ENCODE data around the gene MYO3B.
"Not testable (repeated sequence)": the region's sequence is repeated elsewhere in the genome, so short reads cannot be mapped to it uniquely, and the experiment has no call there.

MYO3B gene

DNA sequence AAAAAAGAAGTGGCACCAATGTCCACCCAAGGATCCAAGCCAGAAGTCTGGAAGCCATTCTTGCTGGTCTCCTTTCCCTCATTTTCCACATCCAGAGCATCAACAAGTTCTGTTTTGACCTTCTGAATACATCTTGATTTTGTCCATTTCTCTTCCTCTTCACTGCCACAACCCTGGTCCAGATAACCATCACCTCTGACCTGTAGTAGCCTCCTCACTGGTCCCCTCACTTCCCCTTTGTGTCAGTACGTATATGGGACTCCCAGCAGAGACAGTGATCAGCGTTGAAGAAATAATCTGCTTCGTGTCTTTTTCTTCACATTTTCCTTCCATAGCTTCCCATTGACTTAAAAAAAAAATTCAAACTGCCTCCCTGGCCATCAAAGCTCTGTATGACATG, 427.9 kb downstream of the MYO3B start:
- Histone ChIP-seq H3K79me2 (ENCODE audit: control insufficient read depth, low read length) (no peaks in the 10 kb centered on the region), H3K4me1 (ENCODE audit: control insufficient read depth, low read length) (no peaks in the 10 kb centered on the region), H4K20me1 (ENCODE audit: control insufficient read depth, insufficient read depth, low read depth, low read length) (no peaks in the 10 kb centered on the region), H3F3A (ENCODE audit: control insufficient read depth, insufficient read depth) (no peaks in the 10 kb centered on the region), H3K27ac (ENCODE audit: low read depth, low read length) (no peak overlapping the region), H3K36me3 (ENCODE audit: control insufficient read depth, low read length) (no peaks in the 10 kb centered on the region), H3K9me2 (replicated peaks; ENCODE audit: control insufficient read depth, low read length) (no peaks in the 10 kb centered on the region), H3K4me3 (ENCODE audit: low read length) (no peak overlapping the region), H3K27me3 (ENCODE audit: control insufficient read depth, low read length) (0 out of 2 replicates have a peak, but pooled peaks cover 2% of the 10 kb centered on the region), H3K4me2 (ENCODE audit: low read length) (no peak overlapping the region), H3K9me3 (ENCODE audit: control insufficient read depth, insufficient read depth, low read length) (no peaks in the 10 kb centered on the region)
- TF ChIP-seq, protein P1, sequence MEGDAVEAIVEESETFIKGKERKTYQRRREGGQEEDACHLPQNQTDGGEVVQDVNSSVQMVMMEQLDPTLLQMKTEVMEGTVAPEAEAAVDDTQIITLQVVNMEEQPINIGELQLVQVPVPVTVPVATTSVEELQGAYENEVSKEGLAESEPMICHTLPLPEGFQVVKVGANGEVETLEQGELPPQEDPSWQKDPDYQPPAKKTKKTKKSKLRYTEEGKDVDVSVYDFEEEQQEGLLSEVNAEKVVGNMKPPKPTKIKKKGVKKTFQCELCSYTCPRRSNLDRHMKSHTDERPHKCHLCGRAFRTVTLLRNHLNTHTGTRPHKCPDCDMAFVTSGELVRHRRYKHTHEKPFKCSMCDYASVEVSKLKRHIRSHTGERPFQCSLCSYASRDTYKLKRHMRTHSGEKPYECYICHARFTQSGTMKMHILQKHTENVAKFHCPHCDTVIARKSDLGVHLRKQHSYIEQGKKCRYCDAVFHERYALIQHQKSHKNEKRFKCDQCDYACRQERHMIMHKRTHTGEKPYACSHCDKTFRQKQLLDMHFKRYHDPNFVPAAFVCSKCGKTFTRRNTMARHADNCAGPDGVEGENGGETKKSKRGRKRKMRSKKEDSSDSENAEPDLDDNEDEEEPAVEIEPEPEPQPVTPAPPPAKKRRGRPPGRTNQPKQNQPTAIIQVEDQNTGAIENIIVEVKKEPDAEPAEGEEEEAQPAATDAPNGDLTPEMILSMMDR (IDR thresholded peaks at IDR 0.05; ENCODE audit: low read depth, low read length, poor library complexity, severe bottlenecking): no peak
- no peak for TF ChIP-seq EZH2phosphoT487 (IDR thresholded peaks at IDR 0.05; ENCODE audit: borderline replicate concordance, low read length)

DNA sequence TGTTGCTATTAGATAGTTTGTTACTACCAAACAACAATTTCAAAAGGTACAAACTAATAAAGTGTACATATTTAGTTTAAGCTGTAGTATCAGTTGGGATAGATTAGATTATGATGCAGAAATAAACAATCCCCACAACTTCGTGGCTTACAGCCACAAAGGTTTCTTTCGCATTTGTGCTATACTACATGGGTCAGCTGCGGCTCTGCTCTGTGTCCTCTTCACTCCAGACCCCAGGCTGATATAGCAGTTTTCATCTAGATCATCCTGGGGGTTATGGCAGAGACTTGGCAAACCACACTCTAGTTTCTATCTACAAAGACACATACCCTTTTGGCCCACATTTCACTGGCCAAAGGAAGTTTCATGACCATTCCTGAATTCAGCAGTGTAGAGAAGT, 429.2 kb downstream of the MYO3B start:
- Histone ChIP-seq H3K27ac (ENCODE audit: low read depth, low read length) (no peak overlapping the region), H4K20me1 (ENCODE audit: control insufficient read depth, insufficient read depth, low read depth, low read length) (no peaks in the 10 kb centered on the region), H3K9me2 (replicated peaks; ENCODE audit: control insufficient read depth, low read length) (no peaks in the 10 kb centered on the region), H3K27me3 (ENCODE audit: control insufficient read depth, low read length) (0 out of 2 replicates have a peak, but pooled peaks cover 2% of the 10 kb centered on the region), H3K4me3 (ENCODE audit: low read length) (no peak overlapping the region), H3K9me3 (ENCODE audit: control insufficient read depth, insufficient read depth, low read length) (no peaks in the 10 kb centered on the region), H3K79me2 (ENCODE audit: control insufficient read depth, low read length) (no peaks in the 10 kb centered on the region), H3K36me3 (ENCODE audit: control insufficient read depth, low read length) (no peaks in the 10 kb centered on the region), H3K4me1 (ENCODE audit: control insufficient read depth, low read length) (no peaks in the 10 kb centered on the region), H3K4me2 (ENCODE audit: low read length) (no peak overlapping the region), H3F3A (ENCODE audit: control insufficient read depth, insufficient read depth) (no peaks in the 10 kb centered on the region)
- TF ChIP-seq, protein P1 (IDR thresholded peaks at IDR 0.05; ENCODE audit: low read depth, low read length, poor library complexity, severe bottlenecking): no peak
- TF ChIP-seq EZH2phosphoT487 (IDR thresholded peaks at IDR 0.05; ENCODE audit: borderline replicate concordance, low read length): no peak

DNA sequence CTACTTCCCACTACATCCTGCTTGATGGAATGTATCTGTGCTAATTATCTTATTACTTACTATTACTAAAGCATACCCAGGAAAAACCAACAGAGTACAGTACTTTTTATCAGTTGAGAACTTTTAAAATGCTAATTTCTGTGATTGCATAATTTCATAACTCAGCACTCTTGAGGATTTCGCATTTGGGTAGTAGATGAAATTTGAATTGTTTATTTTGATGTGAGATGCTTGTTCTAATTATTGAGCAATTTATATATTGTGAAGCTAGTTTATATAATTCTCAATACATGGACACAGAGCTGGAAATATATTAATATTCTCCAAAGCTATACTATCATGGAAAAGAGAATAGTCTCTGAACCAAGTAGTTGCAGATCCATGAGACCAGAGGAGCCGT, 432.7 kb downstream of the MYO3B start:
- Histone ChIP-seq H3K79me2 (ENCODE audit: control insufficient read depth, low read length) (no peaks in the 10 kb centered on the region), H3F3A (ENCODE audit: control insufficient read depth, insufficient read depth) (no peaks in the 10 kb centered on the region), H3K4me2 (ENCODE audit: low read length) (no peak overlapping the region), H3K27me3 (ENCODE audit: control insufficient read depth, low read length) (no peaks in the 10 kb centered on the region), H3K27ac (ENCODE audit: low read depth, low read length) (no peak overlapping the region), H3K36me3 (ENCODE audit: control insufficient read depth, low read length) (no peaks in the 10 kb centered on the region), H3K4me3 (ENCODE audit: low read length) (no peak overlapping the region), H3K9me3 (ENCODE audit: control insufficient read depth, insufficient read depth, low read length) (no peaks in the 10 kb centered on the region), H3K4me1 (ENCODE audit: control insufficient read depth, low read length) (no peaks in the 10 kb centered on the region), H4K20me1 (ENCODE audit: control insufficient read depth, insufficient read depth, low read depth, low read length) (no peaks in the 10 kb centered on the region), H3K9me2 (replicated peaks; ENCODE audit: control insufficient read depth, low read length) (no peaks in the 10 kb centered on the region)
- no peak for TF ChIP-seq EZH2phosphoT487 (IDR thresholded peaks at IDR 0.05; ENCODE audit: borderline replicate concordance, low read length)
- TF ChIP-seq, protein P1 (IDR thresholded peaks at IDR 0.05; ENCODE audit: low read depth, low read length, poor library complexity, severe bottlenecking): no peak

DNA sequence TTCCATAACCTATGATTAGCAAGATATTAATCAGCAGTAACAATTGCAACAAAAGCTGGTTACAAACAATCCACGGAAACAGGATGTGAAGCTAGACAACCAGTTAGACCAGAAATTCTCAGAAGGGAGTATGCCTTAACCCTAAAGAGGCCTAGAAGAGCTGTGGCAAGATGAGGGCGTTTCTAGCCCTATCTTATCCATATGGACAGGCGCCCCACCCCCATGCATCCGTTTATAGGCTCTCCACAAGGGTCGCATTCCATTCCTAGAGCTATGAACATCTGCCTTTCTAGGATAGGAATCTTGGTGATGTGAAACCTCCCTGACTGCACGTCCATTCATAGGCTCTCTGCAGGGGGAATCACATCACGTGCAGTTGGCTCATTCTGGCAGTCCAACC, 441.0 kb downstream of the MYO3B start:
- H3K9me2 ChIP-seq (replicated peaks; ENCODE audit: control insufficient read depth, low read length); H3K27ac ChIP-seq (ENCODE audit: low read depth, low read length): not testable (repeated sequence)

DNA sequence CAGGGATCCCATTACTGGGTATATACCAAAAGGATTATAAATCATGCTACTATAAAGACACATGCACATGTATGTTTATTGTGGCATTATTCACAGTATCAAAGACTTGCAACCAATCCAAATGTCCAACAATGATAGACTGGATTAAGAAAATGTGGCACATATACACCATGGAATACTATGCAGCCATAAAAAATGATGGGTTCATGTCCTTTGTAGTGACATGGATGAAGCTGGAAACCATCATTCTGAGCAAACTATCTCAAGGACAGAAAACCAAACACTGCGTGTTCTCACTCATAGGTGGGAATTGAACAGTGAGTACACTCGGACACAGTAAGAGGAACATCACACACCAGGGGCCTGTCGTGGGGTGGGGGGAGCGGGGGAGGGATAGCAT, 457.1 kb downstream of the MYO3B start:
- not testable (repeated sequence) for H3K9me3 ChIP-seq (ENCODE audit: control insufficient read depth, insufficient read depth, low read length); H3K27me3 ChIP-seq (ENCODE audit: control insufficient read depth, low read length); H4K20me1 ChIP-seq (ENCODE audit: control insufficient read depth, insufficient read depth, low read depth, low read length); H3F3A ChIP-seq (ENCODE audit: control insufficient read depth, insufficient read depth); H3K27ac ChIP-seq (ENCODE audit: low read depth, low read length); H3K36me3 ChIP-seq (ENCODE audit: control insufficient read depth, low read length); H3K4me1 ChIP-seq (ENCODE audit: control insufficient read depth, low read length); H3K9me2 ChIP-seq (replicated peaks; ENCODE audit: control insufficient read depth, low read length); H3K4me3 ChIP-seq (ENCODE audit: low read length); H3K4me2 ChIP-seq (ENCODE audit: low read length); H3K79me2 ChIP-seq (ENCODE audit: control insufficient read depth, low read length)

More for the DNA sequence above, 441.0 kb downstream of the MYO3B start:
- not testable (repeated sequence) for H3K9me3 ChIP-seq (ENCODE audit: control insufficient read depth, insufficient read depth, low read length); H3K4me3 ChIP-seq (ENCODE audit: low read length); H3K4me2 ChIP-seq (ENCODE audit: low read length); H3F3A ChIP-seq (ENCODE audit: control insufficient read depth, insufficient read depth); H4K20me1 ChIP-seq (ENCODE audit: control insufficient read depth, insufficient read depth, low read depth, low read length); H3K27me3 ChIP-seq (ENCODE audit: control insufficient read depth, low read length); H3K4me1 ChIP-seq (ENCODE audit: control insufficient read depth, low read length); H3K36me3 ChIP-seq (ENCODE audit: control insufficient read depth, low read length); H3K79me2 ChIP-seq (ENCODE audit: control insufficient read depth, low read length)

Data from DOHH2 (cell line).